HEK293 (cell line): ENCODE measurements around the gene PAF1.

Experiments used
- HOXC10 ChIP-seq: sonication (generic); formaldehyde crosslinking; IDR thresholded peaks from 2 replicates; pipeline ENCODE4 v1.8.1; 2023; ENCODE audit warnings: mild to moderate bottlenecking, missing genetic modification reagents
- HOXD13 ChIP-seq: sonication (generic); formaldehyde crosslinking; IDR thresholded peaks from 2 replicates; pipeline ENCODE4 v1.8.0; 2022; ENCODE audit warnings: missing genetic modification reagents, borderline replicate concordance
- IKZF3 ChIP-seq: fragments of 450-650 bp; IDR thresholded peaks from 2 replicates; pipeline ENCODE4 v1.5.0; 2018; ENCODE audit warnings: missing biosample characterization, mild to moderate bottlenecking, missing genetic modification characterization, moderate library complexity
- PATZ1 ChIP-seq: fragments of 450-650 bp; formaldehyde crosslinking; IDR thresholded peaks from 2 replicates; pipeline ENCODE4 v1.5.1; 2016; ENCODE audit warnings: missing biosample characterization, missing genetic modification characterization
- RBAK ChIP-seq: fragments of 450-650 bp; formaldehyde crosslinking; IDR thresholded peaks from 2 replicates; pipeline ENCODE4 v1.5.1; 2016; ENCODE audit warnings: missing biosample characterization, missing genetic modification characterization
- REST ChIP-seq: fragments of 450-650 bp; formaldehyde crosslinking; IDR thresholded peaks from 2 replicates; pipeline ENCODE4 v1.5.1; 2016; ENCODE audit warnings: missing biosample characterization, missing genetic modification characterization
- TCF7L2 ChIP-seq: IDR thresholded peaks from 2 replicates; pipeline ENCODE4 v1.6.1; 2011; ENCODE audit warnings: low read depth, mild to moderate bottlenecking, inconsistent platforms, low read length, moderate library complexity, borderline replicate concordance
- TSHZ1 ChIP-seq: fragments of 450-650 bp; formaldehyde crosslinking; IDR thresholded peaks from 2 replicates; pipeline ENCODE4 v1.5.1; 2016; ENCODE audit warnings: missing biosample characterization, missing genetic modification characterization, borderline replicate concordance
- WT1 ChIP-seq: fragments of 450-650 bp; formaldehyde crosslinking; IDR thresholded peaks from 2 replicates; pipeline ENCODE4 v1.5.1; 2016; ENCODE audit warnings: missing biosample characterization, missing genetic modification characterization
- ZBTB1 ChIP-seq: fragments of 450-650 bp; formaldehyde crosslinking; IDR thresholded peaks from 2 replicates; pipeline ENCODE4 v1.5.1; 2016; ENCODE audit warnings: missing biosample characterization, missing genetic modification characterization
- ZNF114 ChIP-seq: fragments of 450-650 bp; formaldehyde crosslinking; IDR thresholded peaks from 2 replicates; pipeline ENCODE4 v1.5.0; 2017; ENCODE audit warnings: missing biosample characterization, missing genetic modification characterization
- ZNF132 ChIP-seq: fragments of 450-650 bp; formaldehyde crosslinking; IDR thresholded peaks from 2 replicates; pipeline ENCODE4 v1.5.1; 2017; ENCODE audit warnings: missing biosample characterization, missing genetic modification characterization, borderline replicate concordance
- ZNF146 ChIP-seq: fragments of 450-650 bp; formaldehyde crosslinking; IDR thresholded peaks from 2 replicates; pipeline ENCODE4 v1.5.1; 2016; ENCODE audit warnings: missing biosample characterization, missing genetic modification characterization
- ZNF184 ChIP-seq: fragments of 450-650 bp; IDR thresholded peaks from 2 replicates; pipeline ENCODE4 v1.5.1; 2018; ENCODE audit warnings: missing biosample characterization, mild to moderate bottlenecking, missing genetic modification characterization
- ZNF211 ChIP-seq: fragments of 450-650 bp; formaldehyde crosslinking; IDR thresholded peaks from 2 replicates; pipeline ENCODE4 v1.5.1; 2016; ENCODE audit warnings: low read depth, missing biosample characterization, missing genetic modification characterization
- ZNF239 ChIP-seq: fragments of 450-650 bp; formaldehyde crosslinking; IDR thresholded peaks from 2 replicates; pipeline ENCODE4 v1.5.1; 2016; ENCODE audit warnings: missing biosample characterization, missing genetic modification characterization
- ZNF324 ChIP-seq: fragments of 450-650 bp; formaldehyde crosslinking; IDR thresholded peaks from 2 replicates; pipeline ENCODE4 v1.5.1; 2016; ENCODE audit warnings: missing biosample characterization, missing genetic modification characterization
- ZNF354C ChIP-seq: fragments of 450-650 bp; formaldehyde crosslinking; IDR thresholded peaks from 2 replicates; pipeline ENCODE4 v1.5.1; 2016; ENCODE audit warnings: missing biosample characterization, missing genetic modification characterization, low read depth, borderline replicate concordance
- ZNF37A ChIP-seq: fragments of 450-650 bp; IDR thresholded peaks from 2 replicates; pipeline ENCODE4 v1.5.1; 2018; ENCODE audit warnings: missing biosample characterization, missing genetic modification characterization
- ZNF394 ChIP-seq: fragments of 450-650 bp; formaldehyde crosslinking; IDR thresholded peaks from 2 replicates; pipeline ENCODE4 v1.5.1; 2016; ENCODE audit warnings: missing biosample characterization, missing genetic modification characterization, mild to moderate bottlenecking, moderate library complexity, borderline replicate concordance
- ZNF398 ChIP-seq: fragments of 450-650 bp; formaldehyde crosslinking; IDR thresholded peaks from 2 replicates; pipeline ENCODE4 v1.5.1; 2017; ENCODE audit warnings: missing biosample characterization, missing genetic modification characterization
- ZNF544 ChIP-seq: fragments of 450-650 bp; formaldehyde crosslinking; IDR thresholded peaks from 2 replicates; pipeline ENCODE4 v1.5.0; 2017; ENCODE audit warnings: missing biosample characterization, missing genetic modification characterization
- ZNF585B ChIP-seq: fragments of 450-650 bp; formaldehyde crosslinking; IDR thresholded peaks from 2 replicates; pipeline ENCODE4 v1.5.1; 2016; ENCODE audit warnings: missing biosample characterization, missing genetic modification characterization
- ZNF629 ChIP-seq: fragments of 450-650 bp; formaldehyde crosslinking; IDR thresholded peaks from 2 replicates; pipeline ENCODE4 v1.5.1; 2017; ENCODE audit warnings: missing biosample characterization, missing genetic modification characterization
- ZNF692 ChIP-seq: fragments of 450-650 bp; formaldehyde crosslinking; IDR thresholded peaks from 2 replicates; pipeline ENCODE4 v1.5.1; 2016; ENCODE audit warnings: missing biosample characterization, missing genetic modification characterization
- ZXDB ChIP-seq: fragments of 450-650 bp; formaldehyde crosslinking; IDR thresholded peaks from 2 replicates; pipeline ENCODE4 v1.5.1; 2016; ENCODE audit warnings: missing biosample characterization, missing genetic modification characterization

Gene PAF1

GRCh38 chr19:39412100-39412866 is 21.4 kb upstream of the PAF1 start, which contains the start of gene PLEKHG2 (continued):
- TF ChIP-seq ZBTB1 (tag by site-specific recombination), result peak; percentile 96
- no peak for TF ChIP-seq ZNF132 (tag by site-specific recombination)
- peak; percentile 100 for TF ChIP-seq PATZ1
- TF ChIP-seq IKZF3, result peak; percentile 91
- no peak for TF ChIP-seq HOXD13
- TF ChIP-seq ZNF394, result peak; percentile 94; the same call in 1 of the 2 replicates
- TF ChIP-seq ZNF629 (tag by site-specific recombination), result peak; percentile 93
- TF ChIP-seq REST (tag by site-specific recombination), result no peak; the same call in 1 of the 2 replicates
- TF ChIP-seq ZNF146 (tag by site-specific recombination), result 0 out of 2 replicates have a peak, but pooled peaks have one; percentile 63
- no peak; the same call in 1 of the 2 replicates for TF ChIP-seq ZNF37A (tag by site-specific recombination)
- peak; percentile 51 for TF ChIP-seq WT1 (tag by site-specific recombination)
- peak; percentile 99 for TF ChIP-seq ZNF324 (tag by site-specific recombination)
- no peak for TF ChIP-seq ZNF585B (tag by site-specific recombination)
- TF ChIP-seq ZNF398 (tag by site-specific recombination), result peak; percentile 99
- peak; percentile 99 for TF ChIP-seq ZNF184 (tag by site-specific recombination)
- peak; percentile 94 for TF ChIP-seq ZXDB
- peak; percentile 81 for TF ChIP-seq TSHZ1
- TF ChIP-seq TCF7L2, result no peak
- no peak for TF ChIP-seq ZNF544
- no peak for TF ChIP-seq ZNF211 (tag by site-specific recombination)
- no peak for TF ChIP-seq HOXC10 (CRISPR knock-in tag)
- no peak for TF ChIP-seq ZNF114 (tag by site-specific recombination)
- TF ChIP-seq ZNF692 (tag by site-specific recombination), result peak; percentile 93
- peak; percentile 81 for TF ChIP-seq ZNF239 (tag by site-specific recombination)
- no peak for TF ChIP-seq RBAK (tag by site-specific recombination)
- TF ChIP-seq ZNF354C (tag by site-specific recombination), result no peak
